Trophoblast cell (in vitro differentiated cells and primary cell): ENCODE data around the gene MAVS.
"Not testable (repeated sequence)": the region's sequence is repeated elsewhere in the genome, so short reads cannot be mapped to it uniquely, and the experiment has no call there.

ENCODE experiments used
- DNase-seq, 2 donors: peaks; one replicate each; pipeline ENCODE4 v3.0.0-alpha.2; 2016
- H2AFZ ChIP-seq: 2 replicates; pipeline ENCODE4 v1.6.1; 2013; ENCODE audit warnings: low read length, moderate library complexity, mild to moderate bottlenecking; ENCODE audit not compliant: insufficient read depth, poor library complexity
- H2AK5ac ChIP-seq: 2 replicates; pipeline ENCODE4 v1.6.1; 2013; ENCODE audit warnings: mild to moderate bottlenecking, low read length
- H2BK120ac ChIP-seq: 2 replicates; pipeline ENCODE4 v1.6.1; 2013; ENCODE audit warnings: low read length, mild to moderate bottlenecking, moderate library complexity; ENCODE audit not compliant: insufficient read depth, poor library complexity
- H2BK12ac ChIP-seq: 2 replicates; pipeline ENCODE4 v1.6.1; 2013; ENCODE audit warnings: mild to moderate bottlenecking, low read length, moderate library complexity
- H2BK5ac ChIP-seq: 2 replicates; pipeline ENCODE4 v1.6.1; 2013; ENCODE audit warnings: low read length, low read depth, moderate library complexity, mild to moderate bottlenecking; ENCODE audit not compliant: poor library complexity
- H3K14ac ChIP-seq: 2 replicates; pipeline ENCODE4 v1.6.1; 2013; ENCODE audit warnings: mild to moderate bottlenecking, low read length
- H3K18ac ChIP-seq: 2 replicates; pipeline ENCODE4 v1.6.1; 2013; ENCODE audit warnings: mild to moderate bottlenecking, low read length
- H3K23ac ChIP-seq: 2 replicates; pipeline ENCODE4 v1.6.1; 2013; ENCODE audit warnings: low read length
- H3K27ac ChIP-seq: 2 replicates; pipeline ENCODE4 v1.5.1; 2013; ENCODE audit warnings: low read depth, mild to moderate bottlenecking, inconsistent platforms, low read length, moderate library complexity
- H3K27me3 ChIP-seq: 2 replicates; pipeline ENCODE4 v1.6.1; 2013; ENCODE audit warnings: inconsistent platforms, mild to moderate bottlenecking, low read length, moderate library complexity; ENCODE audit not compliant: insufficient read depth
- H3K36me3 ChIP-seq, 2 experiments: 1 replicate in 1 of 2; 2 replicates in 1 of 2; pipeline ENCODE4 v1.6.1; 2013; ENCODE audit warnings: low read length in 2 of 2, mild to moderate bottlenecking in 2 of 2, moderate library complexity in 1 of 2; ENCODE audit not compliant: insufficient read depth in 2 of 2, control insufficient read depth in 1 of 2
- H3K4ac ChIP-seq: 2 replicates; pipeline ENCODE4 v1.6.1; 2013; ENCODE audit warnings: low read depth, mild to moderate bottlenecking, low read length, moderate library complexity
- H3K4me1 ChIP-seq, 2 experiments: 1 replicate in 1 of 2; 2 replicates in 1 of 2; pipeline ENCODE4 v1.6.1; 2013; ENCODE audit warnings: low read length in 2 of 2, mild to moderate bottlenecking in 2 of 2, moderate library complexity in 1 of 2; ENCODE audit not compliant: insufficient read depth in 2 of 2, control insufficient read depth in 1 of 2
- H3K4me2 ChIP-seq: 2 replicates; pipeline ENCODE4 v1.6.1; 2013; ENCODE audit warnings: inconsistent platforms, mild to moderate bottlenecking, low read length, moderate library complexity
- H3K4me3 ChIP-seq: 2 replicates; pipeline ENCODE4 v1.5.1; 2013; ENCODE audit warnings: mild to moderate bottlenecking, low read depth, low read length, inconsistent platforms
- H3K79me1 ChIP-seq: one replicate; pipeline ENCODE4 v1.6.1; 2013; ENCODE audit warnings: low read length
- H3K79me2 ChIP-seq: 2 replicates; pipeline ENCODE4 v1.6.1; 2013; ENCODE audit warnings: low read length, mild to moderate bottlenecking; ENCODE audit not compliant: control insufficient read depth, insufficient read depth, poor library complexity
- H3K9ac ChIP-seq: 2 replicates; pipeline ENCODE4 v1.6.1; 2013; ENCODE audit warnings: mild to moderate bottlenecking, low read length
- H3K9me3 ChIP-seq: 2 replicates; pipeline ENCODE4 v1.6.1; 2013; ENCODE audit warnings: low read depth, mild to moderate bottlenecking, control low read depth, inconsistent platforms, low read length; ENCODE audit not compliant: insufficient read depth
- H4K12ac ChIP-seq: 2 replicates; pipeline ENCODE4 v1.6.1; 2013; ENCODE audit warnings: low read depth, mild to moderate bottlenecking, low read length, moderate library complexity
- H4K8ac ChIP-seq: 2 replicates; pipeline ENCODE4 v1.6.1; 2013; ENCODE audit warnings: low read depth, mild to moderate bottlenecking, low read length, moderate library complexity
- H4K91ac ChIP-seq: one replicate; pipeline ENCODE4 v1.6.1; 2013; ENCODE audit warnings: low read depth, mild to moderate bottlenecking, low read length, moderate library complexity
- WGBS: extraction: QIAGEN DNeasy Blood & Tissue Kit; methylation state at CpG from one replicate; pipeline ENCODE4 v1.1.7; 2013; ENCODE audit warnings: missing lambda C conversion rate; ENCODE audit not compliant: insufficient read length, insufficient coverage; ENCODE audit errors: extremely low coverage; 5-methylcytosine and 5-hydroxymethylcytosine counted together

Gene MAVS

GRCh38 chr20:3836132-3836531 is 10.5 kb upstream of the MAVS start:
- no peak overlapping the region for H3K27ac ChIP-seq
- H3K9me3 ChIP-seq, result no peaks in the 10 kb centered on the region
- WGBS, result no CpG with 5 or more reads among the region's 4 CpGs
- DNase-seq, result no peak
- H3K36me3 ChIP-seq, result no peaks in the 10 kb centered on the region
- H2AK5ac ChIP-seq, result no peak overlapping the region
- no peak overlapping the region for H4K12ac ChIP-seq
- no peak overlapping the region for H3K4ac ChIP-seq
- H2BK12ac ChIP-seq, result no peak overlapping the region
- H3K79me1 ChIP-seq, result no peaks in the 10 kb centered on the region
- H4K8ac ChIP-seq, result no peak overlapping the region
- H3K79me2 ChIP-seq, result no peaks in the 10 kb centered on the region
- no peak overlapping the region for H4K91ac ChIP-seq
- H3K14ac ChIP-seq, result no peak overlapping the region
- no peak overlapping the region for H2AFZ ChIP-seq
- H3K18ac ChIP-seq, result no peak overlapping the region
- no peak overlapping the region for H3K9ac ChIP-seq
- H2BK5ac ChIP-seq, result no peak overlapping the region
- no peak overlapping the region for H3K23ac ChIP-seq
- H3K4me2 ChIP-seq, result no peak overlapping the region
- H3K4me3 ChIP-seq, result no peak overlapping the region
- no peak overlapping the region for H2BK120ac ChIP-seq
- H3K4me1 ChIP-seq, result peaks cover 2 to 4% of the 10 kb centered on the region in 2 experiments
- H3K27me3 ChIP-seq, result no peaks in the 10 kb centered on the region

DNA sequence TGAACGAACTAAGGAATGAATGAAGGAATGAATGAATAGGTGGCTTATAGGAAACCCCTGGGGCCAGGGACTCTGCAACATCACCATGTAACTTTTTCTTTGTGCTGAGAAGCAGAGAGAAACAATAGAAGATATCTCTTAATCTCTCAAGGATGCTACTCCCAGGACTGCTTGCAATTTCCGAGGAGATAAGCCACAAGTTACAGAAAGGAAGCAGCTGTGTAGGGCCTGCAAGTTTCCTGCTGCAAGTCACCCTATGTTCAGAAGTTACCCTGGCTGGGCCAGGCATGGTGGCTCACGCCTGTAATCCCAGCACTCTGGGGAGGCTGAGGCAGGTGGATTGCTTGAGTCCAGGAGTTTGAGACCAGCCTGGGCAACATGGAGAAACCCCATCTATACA is 7.3 kb upstream of the MAVS start:
- Histone ChIP-seq H2AK5ac (no peak overlapping the region), H2BK5ac (no peak overlapping the region), H3K18ac (no peak overlapping the region), H3K27me3 (no peaks in the 10 kb centered on the region), H3K4ac (no peak overlapping the region), H3K14ac (no peak overlapping the region), H3K79me2 (no peaks in the 10 kb centered on the region), H3K27ac (no peak overlapping the region), H2BK120ac (no peak overlapping the region), H3K9ac (no peak overlapping the region), H4K8ac (no peak overlapping the region), H4K12ac (no peak overlapping the region), H2BK12ac (no peak overlapping the region), H3K79me1 (peaks cover 2% of the 10 kb centered on the region), H3K4me2 (no peak overlapping the region), H3K4me3 (no peak overlapping the region), H2AFZ (no peak overlapping the region), H3K23ac (no peak overlapping the region), H3K36me3 (no peaks in the 10 kb centered on the region), H4K91ac (no peak overlapping the region), H3K9me3 (no peaks in the 10 kb centered on the region), H3K4me1 (peaks cover 2 to 9% of the 10 kb centered on the region in 2 experiments)
- WGBS, result no CpG with 5 or more reads among the region's 3 CpGs
- peak in 1 of 2 donors; percentile 51 for DNase-seq

GRCh38 chr20:3840201-3840600 is 6.4 kb upstream of the MAVS start:
- H2BK5ac ChIP-seq, H3K9ac ChIP-seq, H3K4me1 ChIP-seq, H3K9me3 ChIP-seq, H2AK5ac ChIP-seq, H3K4ac ChIP-seq, H4K91ac ChIP-seq, H3K18ac ChIP-seq, H2AFZ ChIP-seq, H3K27me3 ChIP-seq, H2BK120ac ChIP-seq, H3K36me3 ChIP-seq, H3K27ac ChIP-seq, H3K79me1 ChIP-seq, H3K4me3 ChIP-seq, H3K14ac ChIP-seq, H3K23ac ChIP-seq, H2BK12ac ChIP-seq, H4K12ac ChIP-seq, H3K4me2 ChIP-seq, H4K8ac ChIP-seq, H3K79me2 ChIP-seq: not testable (repeated sequence)
- DNase-seq, result peak; percentile 92 to 95
- WGBS, result no CpG with 5 or more reads among the region's 7 CpGs

- Histone ChIP-seq H2BK5ac (no peak overlapping the region), H3K27me3 (no peaks in the 10 kb centered on the region), H3K23ac (no peak overlapping the region), H3K4ac (no peak overlapping the region), H3K79me1 (peaks cover 13% of the 10 kb centered on the region), H3K4me2 (no peak overlapping the region), H4K12ac (no peak overlapping the region), H3K18ac (no peak overlapping the region), H2BK120ac (peak overlapping the region; percentile 41), H4K91ac (peak overlapping the region; percentile 65), H3K27ac (no peak overlapping the region), H3K4me1 (peaks cover 7 to 15% of the 10 kb centered on the region in 2 experiments), H2AK5ac (peak overlapping the region; percentile 84), H3K14ac (peak overlapping the region; percentile 57), H2BK12ac (peak overlapping the region; percentile 93), H3K9ac (no peak overlapping the region), H2AFZ (no peak overlapping the region), H3K4me3 (no peak overlapping the region), H4K8ac (no peak overlapping the region), H3K9me3 (no peaks in the 10 kb centered on the region), H3K36me3 (no peaks in the 10 kb centered on the region), H3K79me2 (peaks cover 10% of the 10 kb centered on the region)
- no peak for DNase-seq
- WGBS, result no CpG with 5 or more reads among the region's 7 CpGs
Measured at GRCh38 chr20:3842348-3842930, 4.2 kb upstream of the MAVS start.
